Cardiac septum (tissue), 1 donor: ENCODE measurements around the gene CD300E. TPM values are rescaled to one million over a fixed set of nuclear protein-coding genes. Genes with fewer than 3 reads are reported as not detected.

Experiments
- DNase-seq: peaks from one replicate; pipeline ENCODE4 v3.0.0-alpha.2; 2020; ENCODE audit warnings: low spot score
- intact Hi-C: fragments of 100-400 bp; cut with DNase I; formaldehyde crosslinking; loops from one replicate; pipeline ENCODE4 v1.14.0; 2022
- total RNA-seq: library from RNA; stranded (reverse); fragmentation: NEBNext Ultra II Directional; extraction: Animal tissue kit (Norgen Biotek cat#: 25700); gene quantifications from one replicate; pipeline ENCODE4 v1.2.1, GENCODE V29; 2021
- donor health status: DM: no; HTN: no; CAD: no.

The CD300E gene
- total RNA-seq, 1 donor from 2014 or later = 0.67 TPM

GRCh38 chr17:74571621-74572270 lies 51.8 kb downstream of the CD300E start:
- intact Hi-C loops = no loop called here
- no peak for DNase-seq

- intact Hi-C loops = loop anchor here (10.0 kb wide), 1 partner anchor 165 kb away; the partner anchor contains the start of gene RAB37
- DNase-seq = no peak
Measured at GRCh38 chr17:74569020-74570003, 54.2 kb downstream of the CD300E start.

GRCh38 chr17:74568106-74568873 lies 55.2 kb downstream of the CD300E start:
- no peak for DNase-seq
- intact Hi-C loops = loop anchor here (10.0 kb wide), 1 partner anchor 167 kb away; the partner anchor contains the start of gene RAB37

GRCh38 chr17:74567397-74567796 lies 56.1 kb downstream of the CD300E start, which contains the start of gene CD300H:
CD300H (minus strand) TSS chr17:74567509.
- intact Hi-C loops = loop anchor here (10.0 kb wide), 1 partner anchor 167 kb away; the partner anchor contains the start of gene RAB37
- DNase-seq = no peak

GRCh38 chr17:74566132-74566753 lies 57.3 kb downstream of the CD300E start:
- intact Hi-C loops = loop anchor here (10.0 kb wide), 1 partner anchor 169 kb away; the partner anchor contains the start of gene RAB37
- DNase-seq = no peak

GRCh38 chr17:74565126-74565525 lies 58.4 kb downstream of the CD300E start:
- no peak for DNase-seq
- intact Hi-C loops = loop anchor here (10.0 kb wide), 1 partner anchor 170 kb away; the partner anchor contains the start of gene RAB37

GRCh38 chr17:74563358-74563757 lies 60.2 kb downstream of the CD300E start:
- intact Hi-C loops = loop anchor here (10.0 kb wide), 1 partner anchor 171 kb away; the partner anchor contains the start of gene RAB37

GRCh38 chr17:74561586-74561985 lies 62.0 kb downstream of the CD300E start:
- DNase-seq = no peak
- intact Hi-C loops = loop anchor here (10.0 kb wide), 1 partner anchor 173 kb away; the partner anchor contains the start of gene RAB37

More at GRCh38 chr17:74563358-74563757, 60.2 kb downstream of the CD300E start:
- no peak for DNase-seq

Other genes with a start within 250 kb of the CD300E start
- 31.7 TPM for gene GPRC5C, start 191.7 kb downstream of the CD300E start, total RNA-seq
- 2.6 TPM for gene CD300A, start 157.1 kb downstream of the CD300E start, total RNA-seq
- gene CD300LB, start 92.3 kb downstream of the CD300E start, total RNA-seq = not detected
- gene CD300C, start 77.6 kb downstream of the CD300E start, total RNA-seq = 0.24 TPM
- not detected for gene CD300H, start 56.2 kb downstream of the CD300E start, total RNA-seq
- not detected for gene CD300LD, start 31.5 kb downstream of the CD300E start, total RNA-seq
- 0.46 TPM for gene CD300LF, start 89.2 kb upstream of the CD300E start, total RNA-seq
- gene RAB37, start 113.5 kb upstream of the CD300E start, total RNA-seq = 0.94 TPM
- gene NHERF1, start 124.9 kb upstream of the CD300E start, total RNA-seq = 10.1 TPM
- 27.6 TPM for gene NAT9, start 152.6 kb upstream of the CD300E start, total RNA-seq
- gene GRIN2C, start 236.1 kb upstream of the CD300E start, total RNA-seq = 0.70 TPM
- gene FDXR, start 249.3 kb upstream of the CD300E start, total RNA-seq = 3.9 TPM